A673 (cell line): ENCODE data around the gene PALLD. TPM values are rescaled to one million over a fixed set of nuclear protein-coding genes. Genes with fewer than 3 reads are reported as not detected.

Experiments used
- BruUV-seq: library from RNA; stranded (reverse); fragments of 400-500 nt; replicated peaks from 2 replicates; lab custom pipeline; 2021; lab: Mats Ljungman, UMichigan
- CTCF ChIA-PET: fragments of 300-600 bp; sonication (Branson Sonifier 250); formaldehyde crosslinking; loops from one replicate; lab custom pipeline; 2022; ENCODE audit warnings: antibody characterized with exemption; lab: Charles Lee
- POLR2A ChIA-PET: fragments of 300-600 bp; sonication (Branson Sonifier 250); formaldehyde crosslinking; loops from one replicate; lab custom pipeline; 2022; ENCODE audit warnings: antibody characterized with exemption; ENCODE audit not compliant: low non-redundant PET; lab: Charles Lee
- DNase-seq: peaks from one replicate; pipeline ENCODE4 v3.0.0-alpha.2; 2015; ENCODE audit warnings: low spot score
- H3K27ac ChIP-seq: fragments of 200-600 bp; sonication (generic); 2 replicates; pipeline ENCODE4 v1.5.1; 2016; ENCODE audit warnings: mixed run types, low read depth, mild to moderate bottlenecking, mixed read lengths, antibody characterized with exemption, low read length; ENCODE audit not compliant: poor library complexity, severe bottlenecking
- H3K27me3 ChIP-seq: fragments of 200-600 bp; sonication (generic); replicated peaks from 2 replicates; pipeline ENCODE4 v1.6.1; 2017; ENCODE audit warnings: mixed run types, low read depth, mild to moderate bottlenecking, mixed read lengths, antibody characterized with exemption, low read length; ENCODE audit not compliant: insufficient read depth, poor library complexity
- H3K36me3 ChIP-seq: fragments of 200-600 bp; sonication (generic); 2 replicates; pipeline ENCODE4 v1.6.1; 2016; ENCODE audit warnings: mixed run types, mild to moderate bottlenecking, mixed read lengths, antibody characterized with exemption, low read length; ENCODE audit not compliant: insufficient read depth, poor library complexity, severe bottlenecking
- H3K4me1 ChIP-seq: fragments of 200-600 bp; sonication (generic); 2 replicates; pipeline ENCODE4 v1.6.1; 2017; ENCODE audit warnings: mixed run types, mild to moderate bottlenecking, mixed read lengths, antibody characterized with exemption, low read length; ENCODE audit not compliant: insufficient read depth, poor library complexity, severe bottlenecking
- H3K4me3 ChIP-seq: fragments of 200-600 bp; sonication (generic); 2 replicates; pipeline ENCODE4 v1.5.1; 2016; ENCODE audit warnings: low read depth, mixed run types, mild to moderate bottlenecking, mixed read lengths, low read length; ENCODE audit not compliant: poor library complexity, severe bottlenecking
- H3K9me3 ChIP-seq: fragments of 200-600 bp; sonication (generic); 2 replicates; pipeline ENCODE4 v1.6.1; 2016; ENCODE audit warnings: mixed run types, low read depth, mild to moderate bottlenecking, mixed read lengths, antibody characterized with exemption, low read length; ENCODE audit not compliant: poor library complexity, severe bottlenecking
- EZH2 ChIP-seq: fragments of 200-600 bp; sonication (generic); IDR thresholded peaks from 2 replicates; pipeline ENCODE4 v1.6.1; 2017; ENCODE audit warnings: borderline replicate concordance, low read depth, mild to moderate bottlenecking, mixed read lengths, antibody characterized with exemption, low read length; ENCODE audit not compliant: poor library complexity, severe bottlenecking
- intact Hi-C: fragments of 100-400 bp; cut with micrococcal nuclease; formaldehyde crosslinking; loops from one replicate; pipeline ENCODE4 v1.10.0; 2022; ENCODE audit not compliant: unreplicated experiment
- total RNA-seq: library from RNA; stranded (reverse); gene quantifications from 2 replicates; pipeline ENCODE4 v1.2.3, GENCODE V29; 2021
- TF ChIP-seq, protein P1 (sequence below): fragments of 300-800, 200-600 bp; sonication (generic); conservative IDR thresholded peaks from 2 replicates; pipeline ENCODE4 v1.5.1; 2017; ENCODE audit warnings: low read depth, mild to moderate bottlenecking, antibody characterized with exemption, low read length, moderate library complexity, mixed read lengths

The PALLD gene
- total RNA-seq, 1 experiment from 2014 or later = 44.1 TPM

DNA sequence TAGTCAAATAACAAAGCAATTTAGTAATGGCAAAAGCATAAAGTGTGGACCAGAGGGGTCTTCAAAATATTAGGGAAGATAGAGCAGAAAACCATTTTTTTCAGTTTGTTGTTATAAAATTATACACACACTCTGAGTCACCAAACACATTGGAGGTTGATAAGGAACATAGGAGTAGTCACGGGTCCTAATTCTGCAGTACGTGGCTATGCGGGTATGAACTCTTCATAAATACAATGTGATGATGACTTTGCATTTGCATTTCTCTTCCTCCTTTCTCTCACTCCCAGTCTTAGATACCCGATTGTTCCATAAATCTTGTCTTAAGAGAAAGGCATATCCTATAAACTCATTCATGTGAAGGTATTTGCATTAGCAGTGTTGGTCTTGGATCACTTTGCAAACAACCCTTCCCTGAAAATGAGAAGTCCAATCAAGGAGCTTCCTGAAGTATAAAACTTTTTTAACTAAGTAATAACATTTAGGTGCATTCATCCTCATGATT is 223.6 kb downstream of the PALLD start:
- Histone ChIP-seq H3K27ac (no peak overlapping the region), H3K36me3 (no peaks in the 10 kb centered on the region), H3K4me1 (peaks cover 17% of the 10 kb centered on the region), H3K27me3 (no peaks in the 10 kb centered on the region), H3K4me3 (no peak overlapping the region), H3K9me3 (no peaks in the 10 kb centered on the region)
- BruUV-seq = no TSS peak
- intact Hi-C loops = loop anchor here (5.0 kb wide), 1 partner anchor 177 kb away; no protein-coding TSS in a partner anchor
- CTCF ChIA-PET = no interaction called here
- no peak for DNase-seq
- TF ChIP-seq, protein P1, sequence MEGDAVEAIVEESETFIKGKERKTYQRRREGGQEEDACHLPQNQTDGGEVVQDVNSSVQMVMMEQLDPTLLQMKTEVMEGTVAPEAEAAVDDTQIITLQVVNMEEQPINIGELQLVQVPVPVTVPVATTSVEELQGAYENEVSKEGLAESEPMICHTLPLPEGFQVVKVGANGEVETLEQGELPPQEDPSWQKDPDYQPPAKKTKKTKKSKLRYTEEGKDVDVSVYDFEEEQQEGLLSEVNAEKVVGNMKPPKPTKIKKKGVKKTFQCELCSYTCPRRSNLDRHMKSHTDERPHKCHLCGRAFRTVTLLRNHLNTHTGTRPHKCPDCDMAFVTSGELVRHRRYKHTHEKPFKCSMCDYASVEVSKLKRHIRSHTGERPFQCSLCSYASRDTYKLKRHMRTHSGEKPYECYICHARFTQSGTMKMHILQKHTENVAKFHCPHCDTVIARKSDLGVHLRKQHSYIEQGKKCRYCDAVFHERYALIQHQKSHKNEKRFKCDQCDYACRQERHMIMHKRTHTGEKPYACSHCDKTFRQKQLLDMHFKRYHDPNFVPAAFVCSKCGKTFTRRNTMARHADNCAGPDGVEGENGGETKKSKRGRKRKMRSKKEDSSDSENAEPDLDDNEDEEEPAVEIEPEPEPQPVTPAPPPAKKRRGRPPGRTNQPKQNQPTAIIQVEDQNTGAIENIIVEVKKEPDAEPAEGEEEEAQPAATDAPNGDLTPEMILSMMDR = no peak
- no peak for TF ChIP-seq EZH2
- POLR2A ChIA-PET = no interaction called here

DNA sequence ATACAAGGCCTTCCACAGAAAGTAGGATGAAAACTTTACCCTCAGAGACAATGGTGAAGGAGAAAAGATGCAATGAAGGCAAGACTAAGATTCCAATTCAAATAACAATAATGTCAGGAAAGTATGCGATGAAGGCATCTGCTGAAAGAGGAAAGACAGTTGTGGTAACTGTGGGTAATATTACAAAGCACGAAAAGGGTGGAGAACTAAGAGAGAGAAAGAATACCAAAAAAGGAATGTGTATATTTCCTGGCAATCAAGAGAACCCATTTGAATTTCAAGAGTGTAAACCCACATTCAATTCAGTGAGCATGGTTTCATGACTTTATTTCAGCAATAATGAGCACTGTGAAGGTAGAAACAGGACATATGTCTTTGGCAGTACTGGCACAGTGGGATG is 225.5 kb downstream of the PALLD start:
- DNase-seq = peak; percentile 40
- H3K36me3 ChIP-seq = no peaks in the 10 kb centered on the region
- H3K27me3 ChIP-seq = no peaks in the 10 kb centered on the region
- BruUV-seq = no TSS peak
- no peak for TF ChIP-seq EZH2
- TF ChIP-seq, protein P1 = no peak
- ChIA-PET CTCF (no interaction called here), POLR2A (no interaction called here)
- intact Hi-C loops = loop anchor here (5.0 kb wide), 1 partner anchor 175 kb away; no protein-coding TSS in a partner anchor
- H3K9me3 ChIP-seq = no peaks in the 10 kb centered on the region
- H3K4me1 ChIP-seq = peaks cover 22% of the 10 kb centered on the region
- H3K27ac ChIP-seq = no peak overlapping the region
- H3K4me3 ChIP-seq = no peak overlapping the region

DNA sequence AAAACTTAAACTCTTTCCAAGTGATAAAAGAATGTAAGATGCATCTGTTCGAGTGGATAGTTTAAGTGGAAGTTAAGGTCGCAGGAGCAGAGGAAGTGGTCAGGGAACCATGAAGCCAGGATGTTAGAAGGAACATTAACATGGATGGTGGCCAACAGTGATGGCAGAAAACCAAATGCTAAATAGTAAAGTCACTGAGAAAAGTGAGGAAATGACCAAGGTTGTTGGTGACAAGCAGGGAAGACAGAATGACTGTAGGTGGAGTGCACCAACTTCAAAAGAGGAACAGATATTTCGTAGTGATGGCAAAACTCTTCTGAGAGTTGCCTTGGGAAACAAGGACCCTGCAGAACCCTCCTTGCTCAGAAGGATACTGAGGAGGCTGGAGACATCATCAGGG is 226.2 kb downstream of the PALLD start:
- Histone ChIP-seq H3K4me3 (no peak overlapping the region), H3K36me3 (no peaks in the 10 kb centered on the region), H3K9me3 (peaks cover 1% of the 10 kb centered on the region), H3K27ac (no peak overlapping the region), H3K4me1 (peaks cover 22% of the 10 kb centered on the region), H3K27me3 (no peaks in the 10 kb centered on the region)
- DNase-seq = no peak
- intact Hi-C loops = loop anchor here (5.0 kb wide), 1 partner anchor 174 kb away; no protein-coding TSS in a partner anchor
- POLR2A ChIA-PET = no interaction called here
- CTCF ChIA-PET = no interaction called here
- no TSS peak for BruUV-seq
- no peak for TF ChIP-seq EZH2
- TF ChIP-seq, protein P1 = no peak
